GM23338 (cell line): ENCODE data around the gene TBC1D14.

Source experiments
- EZH2phosphoT487 ChIP-seq: fragments of 200-600 bp; sonication (generic); IDR thresholded peaks from one replicate; pipeline ENCODE4 v1.8.1; 2018; ENCODE audit warnings: antibody characterized with exemption; ENCODE audit not compliant: unreplicated experiment
- JUNB ChIP-seq: IDR thresholded peaks from one replicate; pipeline ENCODE4 v1.6.1; 2016; ENCODE audit warnings: antibody characterized with exemption; ENCODE audit not compliant: unreplicated experiment
- TF ChIP-seq, protein P1 (sequence below), 2 experiments: fragments of 200-600 bp in 1 of 2; sonication (generic) in 1 of 2; conservative IDR thresholded peaks; 2 replicates each; pipeline versions ENCODE4 v1.5.1 to v1.6.1; 2016 to 2017; ENCODE audit warnings: antibody characterized with exemption in 2 of 2, low read depth in 2 of 2, mild to moderate bottlenecking in 2 of 2, moderate library complexity in 1 of 2

DNA sequence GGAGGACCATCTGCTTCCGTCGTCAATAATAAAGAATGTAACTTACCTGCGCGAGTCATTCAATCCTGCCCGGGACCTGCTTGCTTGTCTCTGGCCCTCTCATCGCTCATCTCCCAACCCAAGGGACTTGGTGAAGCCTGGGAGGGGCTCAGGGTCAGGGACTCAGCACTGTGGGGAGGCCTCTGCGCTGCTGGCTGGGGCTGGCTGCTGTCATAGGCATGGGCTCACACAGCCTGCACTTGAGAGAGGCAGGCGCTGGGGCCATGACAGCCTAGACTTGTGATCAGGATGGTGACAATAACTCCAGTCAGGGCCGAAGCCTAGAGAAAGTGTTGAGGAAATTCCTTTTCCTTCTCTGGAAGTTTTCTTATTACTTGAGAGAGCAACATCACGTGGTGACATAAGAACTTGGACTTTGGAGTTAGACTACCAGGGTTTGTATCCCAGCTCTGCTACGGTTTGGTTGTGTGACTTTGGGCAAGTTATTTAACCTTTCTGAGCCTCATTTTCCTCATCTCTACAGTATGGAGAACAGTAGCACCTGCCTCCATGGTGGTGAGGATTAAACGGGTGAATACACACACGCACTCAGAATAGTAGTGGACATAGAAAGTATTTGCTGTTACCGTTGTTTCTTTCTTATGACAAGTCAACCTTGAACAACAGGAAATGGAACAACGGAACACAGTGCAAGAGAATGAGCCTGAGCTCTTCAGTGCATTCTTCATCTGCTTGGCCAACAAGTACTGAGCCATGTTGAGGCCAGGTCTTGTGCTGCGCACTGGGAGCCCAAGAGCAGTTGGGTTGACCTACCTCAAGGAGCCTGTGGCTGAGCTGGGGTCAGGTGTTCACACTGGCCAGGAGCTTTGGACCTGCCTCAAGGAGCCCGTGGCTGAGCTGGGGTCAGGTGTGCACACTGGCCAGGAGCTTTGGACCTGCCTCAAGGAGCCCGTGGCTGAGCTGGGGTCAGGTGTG, 60.5 kb downstream of the TBC1D14 start:
- TF ChIP-seq EZH2phosphoT487 (no peak), JUNB (no peak)
- TF ChIP-seq, protein P1, sequence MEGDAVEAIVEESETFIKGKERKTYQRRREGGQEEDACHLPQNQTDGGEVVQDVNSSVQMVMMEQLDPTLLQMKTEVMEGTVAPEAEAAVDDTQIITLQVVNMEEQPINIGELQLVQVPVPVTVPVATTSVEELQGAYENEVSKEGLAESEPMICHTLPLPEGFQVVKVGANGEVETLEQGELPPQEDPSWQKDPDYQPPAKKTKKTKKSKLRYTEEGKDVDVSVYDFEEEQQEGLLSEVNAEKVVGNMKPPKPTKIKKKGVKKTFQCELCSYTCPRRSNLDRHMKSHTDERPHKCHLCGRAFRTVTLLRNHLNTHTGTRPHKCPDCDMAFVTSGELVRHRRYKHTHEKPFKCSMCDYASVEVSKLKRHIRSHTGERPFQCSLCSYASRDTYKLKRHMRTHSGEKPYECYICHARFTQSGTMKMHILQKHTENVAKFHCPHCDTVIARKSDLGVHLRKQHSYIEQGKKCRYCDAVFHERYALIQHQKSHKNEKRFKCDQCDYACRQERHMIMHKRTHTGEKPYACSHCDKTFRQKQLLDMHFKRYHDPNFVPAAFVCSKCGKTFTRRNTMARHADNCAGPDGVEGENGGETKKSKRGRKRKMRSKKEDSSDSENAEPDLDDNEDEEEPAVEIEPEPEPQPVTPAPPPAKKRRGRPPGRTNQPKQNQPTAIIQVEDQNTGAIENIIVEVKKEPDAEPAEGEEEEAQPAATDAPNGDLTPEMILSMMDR (conservative IDR thresholded peaks at IDR 0.05; ENCODE audit: low read depth in 2 of 2): no peak
